ENCODE measurements around the gene NUP62.
"Not testable (repeated sequence)": the region's sequence is repeated elsewhere in the genome, so short reads cannot be mapped to it uniquely, and the experiment has no call there.

NUP62 gene

GRCh38 chr19:49960980-49961379 lies 31.7 kb upstream of the NUP62 start, which contains the start of gene SIGLEC11:
SIGLEC11 (minus strand) TSS chr19:49961172; CDS start chr19:49961081, 91 bp downstream.
- not testable (repeated sequence) for H3K9ac ChIP-seq (ENCODE audit: low read depth, low read length); H3K36me3 ChIP-seq (ENCODE audit: control insufficient read depth, insufficient read depth, low read length); H3K27ac ChIP-seq (ENCODE audit: low read depth, low read length); H3K27me3 ChIP-seq (ENCODE audit: control insufficient read depth, insufficient read depth, low read length); H3K9me3 ChIP-seq (ENCODE audit: control insufficient read depth, insufficient read depth, low read length); H3K4me3 ChIP-seq (ENCODE audit: low read depth, low read length)
- peaks cover 15% of the 10 kb centered on the region for H3K4me1 ChIP-seq (ENCODE audit: control insufficient read depth, insufficient read depth, low read length)

- not testable (repeated sequence) for H3K9me3 ChIP-seq (ENCODE audit: control insufficient read depth, insufficient read depth, low read length); H3K27me3 ChIP-seq (ENCODE audit: control insufficient read depth, insufficient read depth, low read length); H3K36me3 ChIP-seq (ENCODE audit: control insufficient read depth, insufficient read depth, low read length); H3K4me3 ChIP-seq (ENCODE audit: low read depth, low read length); H3K9ac ChIP-seq (ENCODE audit: low read depth, low read length); H3K27ac ChIP-seq (ENCODE audit: low read depth, low read length)
- H3K4me1 ChIP-seq (ENCODE audit: control insufficient read depth, insufficient read depth, low read length) = peaks cover 15% of the 10 kb centered on the region
These were observed 30.6 kb upstream of the NUP62 start for GRCh38 chr19:49959892-49960291.

- H3K9me3 ChIP-seq (ENCODE audit: control insufficient read depth, insufficient read depth, low read length); H3K36me3 ChIP-seq (ENCODE audit: control insufficient read depth, insufficient read depth, low read length); H3K4me3 ChIP-seq (ENCODE audit: low read depth, low read length); H3K9ac ChIP-seq (ENCODE audit: low read depth, low read length); H3K27me3 ChIP-seq (ENCODE audit: control insufficient read depth, insufficient read depth, low read length); H3K27ac ChIP-seq (ENCODE audit: low read depth, low read length): not testable (repeated sequence)
- H3K4me1 ChIP-seq (ENCODE audit: control insufficient read depth, insufficient read depth, low read length) = peaks cover 26% of the 10 kb centered on the region
These were observed 29.3 kb upstream of the NUP62 start for GRCh38 chr19:49958596-49958995.

GRCh38 chr19:49958144-49958543 lies 28.8 kb upstream of the NUP62 start:
- not testable (repeated sequence) for H3K36me3 ChIP-seq (ENCODE audit: control insufficient read depth, insufficient read depth, low read length); H3K27ac ChIP-seq (ENCODE audit: low read depth, low read length); H3K4me3 ChIP-seq (ENCODE audit: low read depth, low read length); H3K9ac ChIP-seq (ENCODE audit: low read depth, low read length); H3K9me3 ChIP-seq (ENCODE audit: control insufficient read depth, insufficient read depth, low read length); H3K27me3 ChIP-seq (ENCODE audit: control insufficient read depth, insufficient read depth, low read length)
- H3K4me1 ChIP-seq (ENCODE audit: control insufficient read depth, insufficient read depth, low read length) = peaks cover 28% of the 10 kb centered on the region

- peaks cover 3% of the 10 kb centered on the region; the same call in 1 of the 2 replicates for H3K9me3 ChIP-seq (ENCODE audit: control insufficient read depth, insufficient read depth, low read length)
- H3K4me1 ChIP-seq (ENCODE audit: control insufficient read depth, insufficient read depth, low read length) = peaks cover 28% of the 10 kb centered on the region
- no peak overlapping the region for H3K27ac ChIP-seq (ENCODE audit: low read depth, low read length)
- no peak overlapping the region for H3K9ac ChIP-seq (ENCODE audit: low read depth, low read length)
- H3K4me3 ChIP-seq (ENCODE audit: low read depth, low read length) = no peak overlapping the region
- H3K27me3 ChIP-seq (ENCODE audit: control insufficient read depth, insufficient read depth, low read length) = no peaks in the 10 kb centered on the region
- H3K36me3 ChIP-seq (ENCODE audit: control insufficient read depth, insufficient read depth, low read length) = no peaks in the 10 kb centered on the region
These were observed 28.1 kb upstream of the NUP62 start for GRCh38 chr19:49957262-49957915.

- Histone ChIP-seq H3K4me1 (ENCODE audit: control insufficient read depth, insufficient read depth, low read length) (peaks cover 28% of the 10 kb centered on the region), H3K9ac (ENCODE audit: low read depth, low read length) (no peak overlapping the region), H3K27ac (ENCODE audit: low read depth, low read length) (no peak overlapping the region), H3K27me3 (ENCODE audit: control insufficient read depth, insufficient read depth, low read length) (no peaks in the 10 kb centered on the region), H3K9me3 (ENCODE audit: control insufficient read depth, insufficient read depth, low read length) (no peaks in the 10 kb centered on the region), H3K4me3 (ENCODE audit: low read depth, low read length) (no peak overlapping the region), H3K36me3 (ENCODE audit: control insufficient read depth, insufficient read depth, low read length) (no peaks in the 10 kb centered on the region)
These were observed 26.8 kb upstream of the NUP62 start for GRCh38 chr19:49956115-49956495.

- H3K9ac ChIP-seq (ENCODE audit: low read depth, low read length) = no peak overlapping the region
- no peaks in the 10 kb centered on the region for H3K27me3 ChIP-seq (ENCODE audit: control insufficient read depth, insufficient read depth, low read length)
- peaks cover 28% of the 10 kb centered on the region for H3K4me1 ChIP-seq (ENCODE audit: control insufficient read depth, insufficient read depth, low read length)
- no peaks in the 10 kb centered on the region for H3K36me3 ChIP-seq (ENCODE audit: control insufficient read depth, insufficient read depth, low read length)
- H3K9me3 ChIP-seq (ENCODE audit: control insufficient read depth, insufficient read depth, low read length) = no peaks in the 10 kb centered on the region
- H3K27ac ChIP-seq (ENCODE audit: low read depth, low read length) = no peak overlapping the region
- no peak overlapping the region for H3K4me3 ChIP-seq (ENCODE audit: low read depth, low read length)
These were observed 25.6 kb upstream of the NUP62 start for GRCh38 chr19:49954933-49955332.

- H3K36me3 ChIP-seq (ENCODE audit: control insufficient read depth, insufficient read depth, low read length) = no peaks in the 10 kb centered on the region
- H3K4me1 ChIP-seq (ENCODE audit: control insufficient read depth, insufficient read depth, low read length) = peaks cover 28% of the 10 kb centered on the region
- H3K4me3 ChIP-seq (ENCODE audit: low read depth, low read length) = no peak overlapping the region
- no peaks in the 10 kb centered on the region for H3K9me3 ChIP-seq (ENCODE audit: control insufficient read depth, insufficient read depth, low read length)
- no peaks in the 10 kb centered on the region for H3K27me3 ChIP-seq (ENCODE audit: control insufficient read depth, insufficient read depth, low read length)
- H3K27ac ChIP-seq (ENCODE audit: low read depth, low read length) = no peak overlapping the region
- H3K9ac ChIP-seq (ENCODE audit: low read depth, low read length) = no peak overlapping the region
These were observed 25.0 kb upstream of the NUP62 start for GRCh38 chr19:49954092-49954829.

- H3K27me3 ChIP-seq (ENCODE audit: control insufficient read depth, insufficient read depth, low read length) = no peaks in the 10 kb centered on the region
- no peak overlapping the region for H3K4me3 ChIP-seq (ENCODE audit: low read depth, low read length)
- peaks cover 28% of the 10 kb centered on the region for H3K4me1 ChIP-seq (ENCODE audit: control insufficient read depth, insufficient read depth, low read length)
- H3K36me3 ChIP-seq (ENCODE audit: control insufficient read depth, insufficient read depth, low read length) = no peaks in the 10 kb centered on the region
- H3K9ac ChIP-seq (ENCODE audit: low read depth, low read length) = no peak overlapping the region
- no peak overlapping the region for H3K27ac ChIP-seq (ENCODE audit: low read depth, low read length)
- no peaks in the 10 kb centered on the region for H3K9me3 ChIP-seq (ENCODE audit: control insufficient read depth, insufficient read depth, low read length)
These were observed 24.1 kb upstream of the NUP62 start for GRCh38 chr19:49953416-49953815.

- no peak overlapping the region for H3K4me3 ChIP-seq (ENCODE audit: low read depth, low read length)
- H3K9me3 ChIP-seq (ENCODE audit: control insufficient read depth, insufficient read depth, low read length) = no peaks in the 10 kb centered on the region
- no peaks in the 10 kb centered on the region for H3K36me3 ChIP-seq (ENCODE audit: control insufficient read depth, insufficient read depth, low read length)
- H3K27me3 ChIP-seq (ENCODE audit: control insufficient read depth, insufficient read depth, low read length) = no peaks in the 10 kb centered on the region
- H3K4me1 ChIP-seq (ENCODE audit: control insufficient read depth, insufficient read depth, low read length) = peaks cover 25% of the 10 kb centered on the region
- no peak overlapping the region for H3K27ac ChIP-seq (ENCODE audit: low read depth, low read length)
- no peak overlapping the region for H3K9ac ChIP-seq (ENCODE audit: low read depth, low read length)
These were observed 23.6 kb upstream of the NUP62 start for GRCh38 chr19:49952906-49953305.

GRCh38 chr19:49952479-49952836 lies 23.2 kb upstream of the NUP62 start:
- Histone ChIP-seq H3K27ac (ENCODE audit: low read depth, low read length) (no peak overlapping the region), H3K4me1 (ENCODE audit: control insufficient read depth, insufficient read depth, low read length) (peaks cover 22% of the 10 kb centered on the region), H3K27me3 (ENCODE audit: control insufficient read depth, insufficient read depth, low read length) (no peaks in the 10 kb centered on the region), H3K4me3 (ENCODE audit: low read depth, low read length) (no peak overlapping the region), H3K9me3 (ENCODE audit: control insufficient read depth, insufficient read depth, low read length) (no peaks in the 10 kb centered on the region), H3K9ac (ENCODE audit: low read depth, low read length) (no peak overlapping the region), H3K36me3 (ENCODE audit: control insufficient read depth, insufficient read depth, low read length) (no peaks in the 10 kb centered on the region)

Measured in HUES48 (cell line).